ENCODE measurements around the gene OR56B1.
"Not testable (repeated sequence)": the region's sequence is repeated elsewhere in the genome, so short reads cannot be mapped to it uniquely, and the experiment has no call there.

Gene OR56B1, protein sequence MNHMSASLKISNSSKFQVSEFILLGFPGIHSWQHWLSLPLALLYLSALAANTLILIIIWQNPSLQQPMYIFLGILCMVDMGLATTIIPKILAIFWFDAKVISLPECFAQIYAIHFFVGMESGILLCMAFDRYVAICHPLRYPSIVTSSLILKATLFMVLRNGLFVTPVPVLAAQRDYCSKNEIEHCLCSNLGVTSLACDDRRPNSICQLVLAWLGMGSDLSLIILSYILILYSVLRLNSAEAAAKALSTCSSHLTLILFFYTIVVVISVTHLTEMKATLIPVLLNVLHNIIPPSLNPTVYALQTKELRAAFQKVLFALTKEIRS

GRCh38 chr11:5736396-5736795 lies at the start of gene OR56B1:
OR56B1 (plus strand) TSS chr11:5736448; CDS start chr11:5736517, 69 bp downstream.
- DNase-seq, result no peak

GRCh38 chr11:5688482-5688881 lies 47.8 kb upstream of the OR56B1 start:
- DNase-seq, result no peak

- no peak for DNase-seq
Observed at GRCh38 chr11:5689551-5689983, 46.7 kb upstream of the OR56B1 start, which contains the start of gene TRIM22. TRIM22 (plus strand) TSS chr11:5689790; CDS start chr11:5696233, 6,443 bp downstream.

DNA sequence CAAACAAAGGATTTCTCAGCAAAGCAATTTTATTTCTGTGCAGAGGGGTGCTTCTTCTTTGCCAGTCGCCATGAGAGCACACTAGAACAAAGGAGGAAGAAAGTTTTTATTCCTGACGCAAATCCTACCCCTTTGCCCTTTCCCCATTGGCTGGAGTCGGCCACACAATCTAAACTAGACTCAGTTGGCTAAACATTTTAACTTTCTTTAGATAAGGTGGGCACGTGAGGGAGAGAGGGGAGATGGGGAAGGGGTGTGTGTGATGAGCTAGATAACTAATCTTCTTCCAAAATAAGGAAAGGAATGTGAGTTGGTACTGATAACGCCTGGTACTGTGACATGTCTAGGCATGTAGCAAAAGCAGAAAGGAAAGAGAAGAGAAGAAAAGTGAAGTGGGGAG lies 46.0 kb upstream of the OR56B1 start:
- DNase-seq, result no peak

GRCh38 chr11:5690736-5691135 lies 45.5 kb upstream of the OR56B1 start:
- no peak for DNase-seq

DNA sequence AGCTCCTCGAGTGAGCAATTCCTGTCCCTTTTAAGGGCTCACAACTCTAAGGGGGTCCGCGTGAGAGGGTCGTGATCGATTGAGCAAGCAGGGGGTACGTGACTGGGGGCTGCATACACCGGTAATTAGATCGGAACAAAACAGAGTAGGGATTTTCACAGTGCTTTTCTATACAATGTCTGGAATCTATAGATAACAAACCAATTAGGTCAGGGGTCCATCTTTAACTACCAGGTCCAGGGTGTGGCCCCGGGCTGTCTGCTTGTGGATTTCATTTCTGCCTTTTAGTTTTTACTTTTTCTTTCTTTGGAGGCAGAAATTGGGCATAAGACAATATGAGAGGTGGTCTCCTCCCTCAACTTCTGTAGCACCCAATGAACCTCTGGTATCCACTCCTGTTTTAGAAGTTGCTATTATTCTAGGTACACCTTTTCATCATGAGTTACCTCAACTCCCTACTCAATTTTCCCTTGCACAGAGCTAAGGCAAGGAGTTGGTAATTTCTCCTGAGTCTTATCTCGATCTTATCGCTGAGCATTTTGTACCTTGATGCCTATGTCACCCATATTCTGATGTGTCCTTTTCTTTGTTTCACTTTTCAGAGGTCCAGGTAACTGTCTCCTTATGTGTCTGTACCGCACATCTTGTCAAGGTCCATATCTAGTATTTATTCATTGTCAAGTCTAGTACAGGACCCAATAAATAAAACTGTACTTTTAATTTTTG lies 44.8 kb upstream of the OR56B1 start:
- not testable (repeated sequence) for DNase-seq

- DNase-seq, result no peak
Observed at GRCh38 chr11:5691964-5692361, 44.3 kb upstream of the OR56B1 start.

DNA sequence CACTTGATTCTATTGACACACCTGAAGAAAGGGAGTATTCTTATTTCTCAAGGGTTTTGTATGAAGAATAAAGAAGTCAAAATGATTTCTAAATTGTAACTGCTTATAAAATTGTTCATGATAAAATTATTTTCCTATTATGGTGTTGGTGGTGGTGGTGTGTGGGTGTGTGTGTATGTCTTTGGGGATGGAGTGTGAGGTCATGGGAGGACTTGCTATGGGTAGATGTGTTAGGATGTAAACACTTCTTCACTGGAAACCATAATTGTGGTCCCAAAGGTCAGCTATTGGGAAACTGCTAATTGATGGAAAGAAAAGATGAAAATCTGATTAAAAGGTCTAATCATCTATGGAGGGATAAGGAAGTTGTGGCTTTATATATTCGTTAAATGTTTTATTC lies 41.6 kb upstream of the OR56B1 start:
- DNase-seq, result no peak

DNA sequence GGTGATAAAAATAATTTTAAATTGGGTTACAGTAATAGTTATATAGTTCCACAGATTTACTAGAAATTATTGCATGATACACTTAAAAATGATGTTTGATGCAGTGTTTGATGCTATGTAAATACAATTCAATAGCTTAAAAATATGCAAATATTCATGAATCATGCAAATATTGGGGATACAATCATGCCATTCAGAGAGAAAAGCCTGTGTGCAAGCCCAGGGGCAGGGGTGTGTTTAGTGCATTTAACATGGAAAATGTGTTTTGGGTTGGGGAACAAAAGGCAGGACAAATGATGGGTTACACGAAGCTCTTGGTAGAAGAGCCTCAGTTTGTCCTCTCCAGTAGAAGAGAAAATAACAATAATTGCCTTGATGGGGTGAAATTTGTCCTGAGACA lies 40.7 kb upstream of the OR56B1 start:
- DNase-seq, result no peak

DNA sequence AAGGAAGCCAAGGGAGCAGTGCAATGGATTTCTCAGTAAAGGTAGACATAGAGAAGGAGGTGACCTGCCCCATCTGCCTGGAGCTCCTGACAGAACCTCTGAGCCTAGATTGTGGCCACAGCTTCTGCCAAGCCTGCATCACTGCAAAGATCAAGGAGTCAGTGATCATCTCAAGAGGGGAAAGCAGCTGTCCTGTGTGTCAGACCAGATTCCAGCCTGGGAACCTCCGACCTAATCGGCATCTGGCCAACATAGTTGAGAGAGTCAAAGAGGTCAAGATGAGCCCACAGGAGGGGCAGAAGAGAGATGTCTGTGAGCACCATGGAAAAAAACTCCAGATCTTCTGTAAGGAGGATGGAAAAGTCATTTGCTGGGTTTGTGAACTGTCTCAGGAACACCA lies 40.0 kb upstream of the OR56B1 start:
- DNase-seq, result no peak

- DNase-seq, result no peak
Observed at GRCh38 chr11:5698281-5698680, 38.0 kb upstream of the OR56B1 start.

DNA sequence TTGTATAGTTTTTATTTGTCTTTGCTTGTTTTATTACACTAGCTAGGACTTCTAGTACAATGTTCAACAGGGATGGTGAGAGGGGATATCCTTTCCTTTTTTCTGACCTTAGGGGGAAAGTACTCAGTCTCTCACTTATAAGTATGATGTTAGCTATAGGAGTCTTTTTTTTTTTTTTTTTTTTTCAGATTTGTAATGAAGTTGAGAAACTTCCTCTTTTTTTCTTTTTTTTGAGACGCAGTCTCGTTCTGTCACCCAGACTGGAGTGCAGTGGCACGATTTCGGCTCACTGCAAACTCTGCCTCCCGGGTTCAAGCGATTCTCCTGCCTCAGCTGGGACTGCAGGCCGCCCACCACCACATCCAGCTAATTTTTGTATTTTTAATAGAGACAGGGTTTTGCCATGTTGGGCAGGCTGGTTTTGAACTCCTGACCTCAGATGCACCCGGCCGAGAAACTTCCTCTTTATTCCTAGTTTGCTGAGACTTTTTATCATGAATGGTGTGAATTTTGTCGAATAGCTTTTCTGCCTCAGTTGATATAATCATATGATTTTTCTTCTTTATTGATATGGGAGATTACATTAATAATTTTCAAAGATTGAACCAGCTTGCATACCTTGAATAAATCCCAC lies 35.7 kb upstream of the OR56B1 start:
- DNase-seq, result no peak

GRCh38 chr11:5701055-5701577 lies 35.1 kb upstream of the OR56B1 start:
- no peak for DNase-seq

DNA sequence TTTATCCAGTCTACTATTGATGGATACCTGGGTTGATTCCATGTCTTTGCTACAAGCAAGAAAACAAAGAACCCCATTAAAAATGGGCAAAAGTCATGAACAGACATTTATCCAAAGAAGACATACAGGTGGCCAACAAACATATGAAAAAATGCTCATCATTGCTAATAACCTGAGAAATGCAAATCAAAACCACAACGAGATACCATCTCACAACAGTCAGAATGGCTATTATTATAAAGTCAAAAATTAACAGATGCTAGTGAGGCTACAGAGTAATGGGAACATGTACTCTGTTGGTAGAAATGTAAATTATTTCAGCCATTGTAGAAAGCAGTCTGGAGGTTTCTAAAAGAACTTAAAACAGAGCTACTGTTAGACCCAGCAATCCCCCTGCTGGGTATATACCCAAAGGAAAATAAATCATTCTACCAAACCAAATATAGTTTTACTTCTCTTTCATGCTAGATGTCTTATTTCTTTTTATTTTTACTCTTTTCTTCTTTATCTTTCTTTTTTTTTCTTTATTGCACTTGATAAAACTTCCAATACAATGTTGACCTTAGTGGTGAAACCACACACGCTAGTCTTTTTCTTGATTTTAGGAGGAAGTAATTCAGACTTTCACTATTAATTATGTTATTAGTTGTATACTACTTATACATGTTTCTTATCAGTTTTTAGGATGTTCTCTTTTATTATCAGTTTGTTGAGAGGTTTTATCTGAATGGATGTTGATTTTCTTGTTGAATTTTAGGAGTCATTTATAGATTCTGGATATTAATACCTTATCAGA lies 32.3 kb upstream of the OR56B1 start:
- DNase-seq, result no peak

DNA sequence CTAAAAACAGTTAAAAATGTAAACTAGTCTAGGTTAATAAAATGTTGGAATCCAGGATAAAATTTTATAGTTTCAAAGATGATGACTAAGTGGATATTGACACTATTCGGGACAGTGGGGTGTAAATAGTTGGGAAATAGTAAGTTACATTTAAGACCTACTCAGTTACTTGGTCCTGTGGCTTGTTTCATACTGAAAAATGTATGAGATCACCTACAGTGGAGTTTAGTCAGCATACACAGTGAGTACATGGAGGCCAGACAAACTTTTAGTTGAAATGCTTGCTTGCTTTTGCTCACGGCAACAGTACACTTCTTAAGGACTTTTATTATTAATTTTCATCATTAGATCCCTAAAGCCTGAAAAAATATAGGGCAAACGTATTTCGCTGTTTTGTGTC lies 30.6 kb upstream of the OR56B1 start:
- DNase-seq, result no peak

DNA sequence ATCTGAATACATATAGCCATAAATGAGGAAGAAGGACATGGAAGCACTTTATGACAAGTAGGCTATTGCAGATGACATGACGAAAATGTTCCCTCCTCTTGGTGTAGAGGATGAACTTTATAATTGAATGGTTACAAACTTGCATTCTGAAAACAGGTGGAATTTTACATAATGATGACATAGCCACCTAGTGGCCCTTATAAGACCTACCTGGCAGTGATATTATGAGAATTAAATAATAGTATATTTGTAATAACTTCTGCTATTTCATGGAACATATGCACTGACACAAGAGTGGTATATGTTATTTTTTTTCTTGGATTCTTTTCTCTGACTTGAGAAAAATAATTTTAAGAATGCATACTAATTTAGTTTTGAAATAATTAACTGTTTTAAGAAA lies 23.7 kb upstream of the OR56B1 start:
- DNase-seq, result no peak

- no peak for DNase-seq
Observed at GRCh38 chr11:5713695-5714094, 22.6 kb upstream of the OR56B1 start.

DNA sequence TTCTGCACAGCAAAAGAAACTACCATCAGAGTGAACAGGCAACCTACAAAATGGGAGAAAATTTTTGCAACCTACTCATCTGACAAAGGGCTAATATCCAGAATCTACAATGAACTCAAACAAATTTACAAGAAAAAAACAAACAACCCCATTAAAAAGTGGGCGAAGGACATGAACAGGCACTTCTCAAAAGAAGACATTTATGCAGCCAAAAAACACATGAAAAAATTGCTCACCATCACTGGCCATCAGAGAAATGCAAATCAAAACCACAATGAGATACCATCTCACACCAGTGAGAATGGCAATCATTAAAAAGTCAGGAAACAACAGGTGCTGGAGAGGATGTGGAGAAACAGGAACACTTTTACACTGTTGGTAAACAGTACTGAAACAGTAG lies 19.7 kb upstream of the OR56B1 start:
- DNase-seq, result not testable (repeated sequence)

DNA sequence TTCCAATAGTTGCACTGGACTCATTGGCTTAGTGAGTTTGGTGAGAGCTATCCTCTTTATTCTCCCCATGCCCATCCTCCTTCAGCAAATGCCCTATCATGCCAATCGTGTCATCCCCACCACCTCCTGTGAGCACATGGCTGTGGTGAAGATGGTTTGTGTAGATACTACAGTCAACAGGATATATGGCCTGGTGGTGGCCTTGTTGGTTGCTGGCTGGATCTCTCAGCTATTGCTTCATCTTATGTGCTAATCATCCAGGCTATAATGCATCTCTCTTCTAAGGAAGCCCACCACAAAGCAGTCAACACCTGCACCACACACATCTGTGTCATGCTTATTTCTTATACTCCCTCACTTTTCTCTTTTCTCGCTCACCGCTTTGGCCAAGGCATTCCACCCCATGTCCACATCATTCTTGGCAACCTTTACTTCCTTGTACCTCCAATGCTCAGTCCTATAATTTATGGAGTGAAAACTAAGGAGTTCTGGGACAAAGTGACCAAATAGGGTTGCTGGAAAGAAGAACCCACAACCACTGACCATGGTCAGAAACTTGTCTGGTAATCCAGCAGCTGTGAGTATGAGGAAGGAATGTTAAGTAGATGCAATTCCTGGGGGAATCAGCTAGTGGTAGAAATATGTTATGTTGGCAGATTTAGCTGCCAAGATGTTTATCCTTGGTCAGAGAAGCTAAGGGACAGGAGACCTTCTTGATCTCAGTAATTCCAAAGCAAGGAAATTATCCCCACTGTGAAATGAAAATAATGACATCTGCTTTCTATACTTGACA lies 16.3 kb upstream of the OR56B1 start:
- no peak for DNase-seq

- no peak for DNase-seq
Observed at GRCh38 chr11:5722622-5723021, 13.6 kb upstream of the OR56B1 start.

GRCh38 chr11:5726351-5726750 lies 9.9 kb upstream of the OR56B1 start:
- DNase-seq, result no peak

DNA sequence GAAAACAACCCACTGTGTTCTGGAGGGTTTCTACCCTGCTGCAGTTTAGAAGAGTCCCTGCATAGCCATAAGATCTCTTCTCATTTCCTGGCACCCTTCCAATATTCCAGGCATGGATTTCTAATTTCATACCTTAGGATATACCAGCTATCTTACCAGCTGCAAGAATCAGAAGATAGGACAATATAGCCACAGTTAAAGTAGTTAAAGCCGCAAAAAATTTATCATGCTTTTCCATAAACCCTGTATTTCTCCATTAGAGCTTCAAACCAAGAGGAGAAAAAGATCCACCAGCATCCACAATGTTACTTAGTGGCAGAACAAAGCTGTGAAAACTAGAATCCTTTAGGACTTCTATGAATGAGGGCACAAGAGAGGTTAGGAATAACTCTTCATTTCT lies 8.6 kb upstream of the OR56B1 start:
- no peak for DNase-seq

All from NCI-H1930 (cell line).